K562 (cell line): ENCODE measurements around the gene ITGA3. TPM values are rescaled to one million over a fixed set of nuclear protein-coding genes. Genes with fewer than 3 reads are reported as not detected.

Experiments used
- ATAC-seq: fragments of 200-7000 bp; cut with Tn5 transposase; 3 replicates; pipeline ENCODE4 v1.9.1; 2020; ENCODE audit warnings: moderate library complexity
- BruUV-seq: library from RNA; stranded (reverse); fragments of 400-500 nt; replicated peaks from 2 replicates; lab custom pipeline; 2021; lab: Mats Ljungman, UMichigan
- CTCF ChIA-PET: fragments of 300-600 bp; formaldehyde crosslinking; extraction: SDS; loops from one replicate; lab custom pipeline; 2021; ENCODE audit warnings: low intra/inter-chr PET ratio; lab: Yijun Ruan, JAX
- POLR2A ChIA-PET: fragments of 300-600, 350-650 bp; sonication (Branson Sonifier 250); formaldehyde crosslinking; extraction: SDS; loops from one replicate; lab custom pipeline; 2021; ENCODE audit warnings: antibody characterized with exemption, inconsistent platforms; lab: Yijun Ruan, JAX
- DNase-seq, 4 experiments: peaks; one replicate each; pipeline versions ENCODE4 v3.0.0 to v3.0.0-alpha.2; 2011 to 2018; ENCODE audit warnings: low spot score in 3 of 4, mixed read lengths in 3 of 4; ENCODE audit errors: extremely low read depth in 1 of 4
- FAIRE-seq: peaks from 2 replicates; lab custom pipeline; 2011; peaks lifted over from hg19 to GRCh38; lab: Jason Lieb, UNC
- H2AFZ ChIP-seq: 2 replicates; pipeline ENCODE4 v1.6.0; 2011; ENCODE audit warnings: low read depth, low read length, control low read depth, inconsistent platforms
- H3K27ac ChIP-seq: fragments of 200-600 bp; 3 replicates; pipeline ENCODE4 v1.8.0; 2011; ENCODE audit warnings: low read depth, mild to moderate bottlenecking, control low read depth, inconsistent platforms, low read length, moderate library complexity, mixed read lengths; ENCODE audit errors: extremely low read depth
- H3K27me3 ChIP-seq, 2 experiments: fragments of 300-600 bp in 1 of 2; 2 replicates in 1 of 2; 3 replicates in 1 of 2; pipeline versions ENCODE4 v1.6.0 to v1.8.0; 2011; ENCODE audit warnings: inconsistent platforms in 2 of 2, low read length in 2 of 2, mild to moderate bottlenecking in 1 of 2, mixed read lengths in 1 of 2, moderate library complexity in 1 of 2; ENCODE audit not compliant: control insufficient read depth in 2 of 2, insufficient read depth in 2 of 2
- H3K36me3 ChIP-seq: fragments of 300-600 bp; 3 replicates; pipeline ENCODE4 v1.8.0; 2011; ENCODE audit warnings: mild to moderate bottlenecking, low read length, inconsistent platforms; ENCODE audit not compliant: control insufficient read depth, insufficient read depth
- H3K4me1 ChIP-seq, 2 experiments: fragments of 200-600 bp in 1 of 2; replicated peaks in 1 of 2; 2 replicates in 1 of 2; 3 replicates in 1 of 2; pipeline versions ENCODE4 v1.5.1 to v1.8.0; 2011; ENCODE audit warnings: inconsistent platforms in 2 of 2, low read length in 2 of 2, mild to moderate bottlenecking in 1 of 2, mixed read lengths in 1 of 2, moderate library complexity in 1 of 2; ENCODE audit not compliant: control insufficient read depth in 2 of 2, insufficient read depth in 2 of 2
- H3K4me2 ChIP-seq: 2 replicates; pipeline ENCODE4 v1.6.1; 2011; ENCODE audit warnings: low read length, control low read depth, inconsistent platforms, mixed read lengths; ENCODE audit not compliant: insufficient read depth
- H3K4me3 ChIP-seq: fragments of 200-600 bp; sonication (generic), shearing (Covaris generic); 2 replicates; pipeline ENCODE4 v1.5.1; 2016; ENCODE audit warnings: control low read depth, inconsistent platforms
- H3K79me2 ChIP-seq: fragments of 200-600 bp; 3 replicates; pipeline ENCODE4 v1.8.0; 2011; ENCODE audit warnings: low read length, inconsistent platforms; ENCODE audit not compliant: control insufficient read depth, insufficient read depth
- H3K9ac ChIP-seq, 2 experiments: 2 replicates each; pipeline versions ENCODE4 v1.6.0 to v1.6.1; 2011; ENCODE audit warnings: low read depth in 2 of 2, low read length in 2 of 2, control low read depth in 1 of 2, inconsistent platforms in 1 of 2, mild to moderate bottlenecking in 1 of 2, mixed read lengths in 1 of 2; ENCODE audit not compliant: insufficient read depth in 1 of 2
- H3K9me1 ChIP-seq: one replicate; pipeline ENCODE4 v1.6.0; 2011; ENCODE audit warnings: inconsistent platforms, mild to moderate bottlenecking, low read length, moderate library complexity; ENCODE audit not compliant: control insufficient read depth, insufficient read depth
- H3K9me3 ChIP-seq: replicated peaks from 2 replicates; pipeline ENCODE4 v1.5.1; 2011; ENCODE audit warnings: low read depth, low read length, inconsistent platforms; ENCODE audit not compliant: control insufficient read depth, insufficient read depth
- H4K20me1 ChIP-seq: replicated peaks from 2 replicates; pipeline ENCODE4 v1.6.1; 2011; ENCODE audit warnings: low read length, inconsistent platforms, mixed read lengths; ENCODE audit not compliant: control insufficient read depth, insufficient read depth
- CREB1 ChIP-seq, 2 experiments: sonication (generic) in 1 of 2; formaldehyde crosslinking in 1 of 2; IDR thresholded peaks; 2 replicates each; pipeline versions ENCODE4 v1.6.1 to v1.8.0; 2012 to 2022; ENCODE audit warnings: inconsistent platforms in 1 of 2, mild to moderate bottlenecking in 1 of 2, missing genetic modification reagents in 1 of 2, moderate library complexity in 1 of 2
- FOSL1 ChIP-seq: fragments of 200-800 bp; sonication (Bioruptor generic); conservative IDR thresholded peaks from 2 replicates; pipeline ENCODE4 v1.6.1; 2016; ENCODE audit warnings: missing genetic modification characterization, missing compliant biosample characterization
- NR4A1 ChIP-seq, 2 experiments: fragments of 250-450 bp in 1 of 2; fragments of 450-650 bp in 1 of 2; sonication (Bioruptor Pico) in 1 of 2; IDR thresholded peaks; 2 replicates each; pipeline versions ENCODE4 v1.4.0 to v1.6.1; 2016 to 2020; ENCODE audit warnings: mild to moderate bottlenecking in 2 of 2, missing compliant biosample characterization in 1 of 2, missing genetic modification characterization in 1 of 2, moderate library complexity in 1 of 2
- XRCC5 ChIP-seq: fragments of 200-400 bp; formaldehyde crosslinking; IDR thresholded peaks from 2 replicates; pipeline ENCODE4 v1.6.1; 2017; ENCODE audit warnings: low read depth, mild to moderate bottlenecking, low read length
- WGBS: fragments of 100-300 bp; shearing (Covaris generic); methylation state at CpG from one replicate; pipeline ENCODE4 v1.1.6; 2016; ENCODE audit warnings: low coverage, mixed read lengths; ENCODE audit not compliant: insufficient coverage; ENCODE audit errors: missing lambda C conversion rate; 5-methylcytosine and 5-hydroxymethylcytosine counted together
- in situ Hi-C: fragments of 300-500 bp; cut with MboI; formaldehyde crosslinking; loops from 4 replicates; pipeline ENCODE4 v1.15.0; 2018; ENCODE audit warnings: inconsistent platforms, mixed read lengths
- intact Hi-C: fragments of 100-400 bp; cut with micrococcal nuclease; formaldehyde crosslinking; loops from 2 replicates; pipeline ENCODE4 v1.14.2; 2022
- polyA plus RNA-seq, 8 experiments: library from polyadenylated mRNA; depleted of rRNA in 4 of 8; stranded (reverse) in 5 of 8; unstranded in 3 of 8; fragments of >200 nt; fragmentation: Nextera tagmentation in 2 of 8; fragmentation: Illumina TruSeq in 1 of 8; extraction: Ambion mirVana in 2 of 8; extraction: Trizol in 1 of 8; gene quantifications; 2 replicates each; pipeline versions ENCODE4 v1.2.1 to v1.2.3, GENCODE V29; 2011 to 2014; ENCODE audit warnings: inconsistent platforms in 1 of 8, missing spikeins in 1 of 8
- total RNA-seq, 7 experiments: library from RNA; depleted of rRNA in 6 of 7; stranded (reverse); fragments of >200 nt in 6 of 7; fragmentation: Illumina TruSeq in 2 of 7; extraction: Trizol in 2 of 7; gene quantifications; 2 replicates each; pipeline versions ENCODE4 v1.2.1 to v1.2.3, GENCODE V29; 2011 to 2021; ENCODE audit warnings: low replicate concordance in 1 of 7
- TF ChIP-seq, protein P1 (sequence below): fragments of 200-800 bp; sonication (Bioruptor generic); IDR thresholded peaks from 2 replicates; pipeline ENCODE4 v1.6.1; 2017; ENCODE audit warnings: missing genetic modification characterization, missing compliant biosample characterization

The ITGA3 gene
- total and polyA plus RNA-seq, 9 of the 15 experiments (the other 6 are each of a cell fraction or from before 2014, with no cell fraction given) = 0.03 to 0.75 (median 0.14) TPM; not detected in 2

DNA sequence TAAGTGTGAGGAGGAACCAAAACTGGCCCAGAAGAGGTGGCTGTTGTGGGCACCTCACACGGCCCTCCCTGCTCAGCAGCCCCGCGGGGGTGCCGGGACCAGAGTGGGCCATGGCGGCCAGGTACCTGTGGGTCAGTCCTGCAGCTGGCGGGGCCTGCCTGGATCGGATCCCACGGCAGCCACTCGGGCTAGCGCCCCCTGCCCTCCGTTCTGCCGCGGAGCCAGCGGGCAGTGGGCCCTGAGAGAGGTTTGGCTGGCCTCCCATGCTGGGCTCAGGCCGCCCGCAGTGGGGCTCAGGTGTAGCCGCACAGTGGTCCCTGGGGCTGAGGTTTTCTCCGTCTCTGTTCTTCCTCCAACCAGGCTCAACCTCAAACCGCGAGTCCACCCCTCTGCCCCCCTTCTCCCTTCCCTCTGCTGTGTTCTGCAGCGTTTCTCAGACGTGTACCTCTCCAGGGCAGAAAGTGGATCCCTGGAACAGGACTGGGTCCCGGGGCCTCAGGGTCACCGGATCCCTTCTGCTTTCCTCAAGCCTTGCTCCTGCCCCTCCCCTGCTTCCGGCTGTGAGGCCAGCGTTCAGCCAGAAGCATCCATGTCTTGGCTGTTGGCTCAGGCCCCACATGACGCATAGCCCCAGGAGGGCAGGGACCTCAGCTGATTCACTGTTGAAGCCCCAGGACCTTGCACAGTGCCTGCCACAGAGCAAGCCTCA lies 28.6 kb upstream of the ITGA3 start:
- BruUV-seq = no TSS peak
- in situ Hi-C loops (no loop called here), intact Hi-C loops (loop anchor here (1.0 to 2.0 kb wide), 2 partner anchors 51 to 60 kb away; no protein-coding TSS in a partner anchor)
- Histone ChIP-seq H4K20me1 (0 out of 2 replicates have a peak, but pooled peaks cover 4% of the 10 kb centered on the region), H3K9me3 (peaks cover 15% of the 10 kb centered on the region), H3K27ac (no peak overlapping the region), H3K4me2 (no peak overlapping the region), H3K4me3 (no peak overlapping the region), H3K9me1 (no peaks in the 10 kb centered on the region), H3K27me3 (peaks cover 0 to 5% of the 10 kb centered on the region in 2 experiments; a peak in 1 of 5 replicates), H3K4me1 (peaks cover 0 to 4% of the 10 kb centered on the region in 2 experiments; a peak in 2 of 5 replicates), H3K9ac (no peak overlapping the region), H3K79me2 (no peaks in the 10 kb centered on the region), H3K36me3 (no peaks in the 10 kb centered on the region), H2AFZ (no peak overlapping the region)
- DNase-seq = peak in 2 of 4 experiments; percentile 5 to 13
- no peak for FAIRE-seq
- TF ChIP-seq NR4A1 (CRISPR knock-in tag; IDR thresholded peaks at IDR 0.05) = no peak
- TF ChIP-seq NR4A1 (tag; IDR thresholded peaks at IDR 0.05) = no peak
- no peak for TF ChIP-seq CREB1 (IDR thresholded peaks at IDR 0.05)
- 0 out of 2 replicates have a peak, but pooled peaks have one; percentile 32 for TF ChIP-seq CREB1 (CRISPR knock-in tag; IDR thresholded peaks at IDR 0.05)
- TF ChIP-seq FOSL1 = 0 out of 2 replicates have a peak, but pooled peaks have one; percentile 17
- 0 out of 2 replicates have a peak, but pooled peaks have one; percentile 10 for TF ChIP-seq XRCC5
- TF ChIP-seq, protein P1, sequence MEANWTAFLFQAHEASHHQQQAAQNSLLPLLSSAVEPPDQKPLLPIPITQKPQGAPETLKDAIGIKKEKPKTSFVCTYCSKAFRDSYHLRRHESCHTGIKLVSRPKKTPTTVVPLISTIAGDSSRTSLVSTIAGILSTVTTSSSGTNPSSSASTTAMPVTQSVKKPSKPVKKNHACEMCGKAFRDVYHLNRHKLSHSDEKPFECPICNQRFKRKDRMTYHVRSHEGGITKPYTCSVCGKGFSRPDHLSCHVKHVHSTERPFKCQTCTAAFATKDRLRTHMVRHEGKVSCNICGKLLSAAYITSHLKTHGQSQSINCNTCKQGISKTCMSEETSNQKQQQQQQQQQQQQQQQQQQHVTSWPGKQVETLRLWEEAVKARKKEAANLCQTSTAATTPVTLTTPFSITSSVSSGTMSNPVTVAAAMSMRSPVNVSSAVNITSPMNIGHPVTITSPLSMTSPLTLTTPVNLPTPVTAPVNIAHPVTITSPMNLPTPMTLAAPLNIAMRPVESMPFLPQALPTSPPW (CRISPR knock-in tag) = peak; percentile 41; the same call in 1 of the 2 replicates
- ChIA-PET CTCF (interaction anchor here (0.6 to 3.4 kb wide), 4 partner anchors 28 to 520 kb away, joined by 3 to 35 read pairs (median 4); partner anchors contain the start of genes ITGA3 and SPATA20), POLR2A (interaction anchor here (0.6 kb wide), 1 partner anchor 75 kb away, joined by 3 read pairs; no protein-coding TSS in a partner anchor)
- peak; percentile 56 for ATAC-seq
- WGBS = 9% methylated on average over 26 of the region's 27 CpGs
